GM12875 (cell line): Measurements from ENCODE around the gene CTPS2.
"Not testable (repeated sequence)": the region's sequence is repeated elsewhere in the genome, so short reads cannot be mapped to it uniquely, and the experiment has no call there.

Source experiments
- H3K4me3 ChIP-seq: one replicate; pipeline ENCODE4 v1.5.1; 2011; ENCODE audit warnings: low read depth, low read length, control low read depth
- TF ChIP-seq, protein P1 (sequence below): IDR thresholded peaks from 2 replicates; pipeline ENCODE4 v1.5.1; 2011; ENCODE audit warnings: low read depth, mild to moderate bottlenecking, control low read depth, inconsistent platforms, low read length, moderate library complexity, borderline replicate concordance; ENCODE audit not compliant: insufficient read depth

CTPS2 gene

GRCh38 chrX:16589211-16589610 lies 123.3 kb downstream of the CTPS2 start:
- TF ChIP-seq, protein P1, sequence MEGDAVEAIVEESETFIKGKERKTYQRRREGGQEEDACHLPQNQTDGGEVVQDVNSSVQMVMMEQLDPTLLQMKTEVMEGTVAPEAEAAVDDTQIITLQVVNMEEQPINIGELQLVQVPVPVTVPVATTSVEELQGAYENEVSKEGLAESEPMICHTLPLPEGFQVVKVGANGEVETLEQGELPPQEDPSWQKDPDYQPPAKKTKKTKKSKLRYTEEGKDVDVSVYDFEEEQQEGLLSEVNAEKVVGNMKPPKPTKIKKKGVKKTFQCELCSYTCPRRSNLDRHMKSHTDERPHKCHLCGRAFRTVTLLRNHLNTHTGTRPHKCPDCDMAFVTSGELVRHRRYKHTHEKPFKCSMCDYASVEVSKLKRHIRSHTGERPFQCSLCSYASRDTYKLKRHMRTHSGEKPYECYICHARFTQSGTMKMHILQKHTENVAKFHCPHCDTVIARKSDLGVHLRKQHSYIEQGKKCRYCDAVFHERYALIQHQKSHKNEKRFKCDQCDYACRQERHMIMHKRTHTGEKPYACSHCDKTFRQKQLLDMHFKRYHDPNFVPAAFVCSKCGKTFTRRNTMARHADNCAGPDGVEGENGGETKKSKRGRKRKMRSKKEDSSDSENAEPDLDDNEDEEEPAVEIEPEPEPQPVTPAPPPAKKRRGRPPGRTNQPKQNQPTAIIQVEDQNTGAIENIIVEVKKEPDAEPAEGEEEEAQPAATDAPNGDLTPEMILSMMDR = no peak
- H3K4me3 ChIP-seq = no peak overlapping the region

DNA sequence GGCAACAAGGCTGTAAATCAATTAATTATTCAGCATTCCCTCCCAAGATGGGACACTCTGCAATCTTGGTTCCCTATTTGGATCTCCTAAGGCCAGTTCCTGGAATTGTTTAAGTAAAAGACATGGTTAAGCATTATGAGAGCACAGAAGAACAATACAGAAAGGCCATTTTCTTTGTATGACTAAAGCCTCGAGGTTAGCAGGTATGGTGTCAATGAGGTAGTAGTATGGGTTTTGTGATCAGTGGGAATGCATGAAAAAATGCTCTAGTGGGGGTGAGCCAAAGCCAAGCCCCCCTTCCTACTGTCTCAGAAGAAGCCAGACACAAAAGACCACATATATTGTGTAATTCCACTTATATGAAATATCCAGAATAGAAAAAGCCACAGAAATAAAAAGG lies 124.2 kb downstream of the CTPS2 start:
- no peak overlapping the region for H3K4me3 ChIP-seq
- TF ChIP-seq, protein P1 = no peak

GRCh38 chrX:16587836-16588235 lies 124.6 kb downstream of the CTPS2 start:
- TF ChIP-seq, protein P1 = no peak
- no peak overlapping the region for H3K4me3 ChIP-seq

DNA sequence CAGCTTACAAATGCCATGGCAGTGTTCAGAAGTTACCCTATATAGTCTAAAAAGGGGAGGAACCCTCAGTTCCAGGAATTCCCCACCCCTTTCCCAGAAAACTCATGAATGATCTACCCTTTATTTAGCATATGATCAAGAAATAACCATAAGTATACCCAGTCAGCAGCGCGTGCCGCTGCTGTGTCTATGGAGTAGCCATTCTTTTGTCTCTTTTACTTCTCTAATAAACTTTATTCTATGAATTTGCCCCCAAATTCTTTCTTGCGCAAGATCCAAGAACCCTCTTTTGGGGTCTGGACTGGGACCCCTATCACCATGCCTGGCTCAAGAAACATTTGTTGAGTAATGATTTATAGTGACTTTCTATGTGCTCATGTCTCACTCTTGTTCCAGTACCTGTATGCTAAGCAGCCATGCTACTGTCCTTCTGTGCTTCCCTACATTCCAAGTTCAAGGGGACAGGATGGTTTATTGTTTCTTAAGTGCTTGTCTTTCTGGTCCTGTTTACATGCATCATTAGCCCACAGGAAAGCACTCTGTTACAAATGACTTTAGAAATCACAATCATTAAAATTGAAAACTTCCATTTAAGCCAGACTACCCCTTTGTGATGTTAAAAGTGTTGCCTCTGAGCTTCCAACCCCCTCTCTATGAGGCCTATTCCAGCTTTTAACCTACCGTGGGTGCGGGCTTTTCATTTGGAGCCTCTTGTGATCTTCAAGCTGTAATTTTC lies 125.9 kb downstream of the CTPS2 start:
- no peak overlapping the region for H3K4me3 ChIP-seq
- TF ChIP-seq, protein P1 = no peak

- TF ChIP-seq, protein P1 = no peak
Measured at GRCh38 chrX:16585486-16586376, 126.7 kb downstream of the CTPS2 start.

GRCh38 chrX:16580004-16580797 lies 132.3 kb downstream of the CTPS2 start:
- not testable (repeated sequence) for H3K4me3 ChIP-seq

More at GRCh38 chrX:16585486-16586376, 126.7 kb downstream of the CTPS2 start:
- H3K4me3 ChIP-seq = no peak overlapping the region

DNA sequence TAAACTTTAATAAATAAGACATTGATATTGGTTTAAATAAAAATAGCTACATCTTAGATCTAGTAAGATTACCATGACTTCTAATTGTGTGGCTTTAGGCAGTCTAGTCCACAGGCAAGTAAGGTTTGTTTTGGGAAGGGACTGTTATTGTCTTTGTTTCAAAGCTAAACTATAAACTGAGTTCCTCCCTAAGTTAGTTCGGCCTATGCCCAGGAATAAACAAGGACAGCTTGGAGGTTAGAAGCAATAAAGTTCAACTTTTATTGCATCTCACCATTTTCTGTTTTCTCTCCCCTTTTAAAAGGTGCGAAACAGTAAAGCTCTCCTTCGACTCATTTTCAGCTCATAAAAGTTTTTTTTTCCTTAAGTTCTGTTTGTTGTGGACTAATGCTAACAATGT lies 133.0 kb downstream of the CTPS2 start:
- TF ChIP-seq, protein P1 = no peak

More for the DNA sequence above, 133.0 kb downstream of the CTPS2 start:
- no peak overlapping the region for H3K4me3 ChIP-seq
